ENCODE measurements around the gene PLEKHM3.

DNA sequence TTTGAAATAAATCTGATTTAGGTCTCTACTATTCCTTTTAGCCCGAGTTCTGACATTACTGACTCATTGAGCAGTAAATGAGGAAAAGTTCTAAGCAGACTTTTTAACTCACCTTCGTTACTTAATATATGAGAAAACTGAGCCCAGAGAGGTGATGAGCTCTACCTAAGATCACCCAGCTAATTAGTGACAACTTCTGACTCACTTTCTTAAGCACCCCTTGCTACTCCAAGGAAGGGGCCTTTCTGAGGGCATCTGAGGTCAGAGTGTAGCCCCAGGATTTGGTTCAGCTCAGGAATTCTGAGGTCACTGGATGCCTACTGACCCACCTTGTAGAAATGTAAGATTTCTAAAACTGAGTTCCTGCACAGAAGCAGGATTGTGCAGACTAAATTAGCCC lies 153.4 kb downstream of the PLEKHM3 start:
- TF ChIP-seq, protein P1, sequence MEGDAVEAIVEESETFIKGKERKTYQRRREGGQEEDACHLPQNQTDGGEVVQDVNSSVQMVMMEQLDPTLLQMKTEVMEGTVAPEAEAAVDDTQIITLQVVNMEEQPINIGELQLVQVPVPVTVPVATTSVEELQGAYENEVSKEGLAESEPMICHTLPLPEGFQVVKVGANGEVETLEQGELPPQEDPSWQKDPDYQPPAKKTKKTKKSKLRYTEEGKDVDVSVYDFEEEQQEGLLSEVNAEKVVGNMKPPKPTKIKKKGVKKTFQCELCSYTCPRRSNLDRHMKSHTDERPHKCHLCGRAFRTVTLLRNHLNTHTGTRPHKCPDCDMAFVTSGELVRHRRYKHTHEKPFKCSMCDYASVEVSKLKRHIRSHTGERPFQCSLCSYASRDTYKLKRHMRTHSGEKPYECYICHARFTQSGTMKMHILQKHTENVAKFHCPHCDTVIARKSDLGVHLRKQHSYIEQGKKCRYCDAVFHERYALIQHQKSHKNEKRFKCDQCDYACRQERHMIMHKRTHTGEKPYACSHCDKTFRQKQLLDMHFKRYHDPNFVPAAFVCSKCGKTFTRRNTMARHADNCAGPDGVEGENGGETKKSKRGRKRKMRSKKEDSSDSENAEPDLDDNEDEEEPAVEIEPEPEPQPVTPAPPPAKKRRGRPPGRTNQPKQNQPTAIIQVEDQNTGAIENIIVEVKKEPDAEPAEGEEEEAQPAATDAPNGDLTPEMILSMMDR (conservative IDR thresholded peaks at IDR 0.05; ENCODE audit: low read depth, low read length), result no peak
- no peak for TF ChIP-seq EZH2 (IDR thresholded peaks at IDR 0.05; ENCODE audit: borderline replicate concordance, low read depth, low read length, poor library complexity, severe bottlenecking)

Data from A673 (cell line).